DMS79 treated with DMSO at 0.1 percent for 48 hours (cell line): ENCODE results near the gene PTPRD.

ENCODE experiments used
- DNase-seq: peaks from one replicate; lab custom pipeline; 2025; lab: John Stamatoyannopoulos, UW

The PTPRD gene

DNA sequence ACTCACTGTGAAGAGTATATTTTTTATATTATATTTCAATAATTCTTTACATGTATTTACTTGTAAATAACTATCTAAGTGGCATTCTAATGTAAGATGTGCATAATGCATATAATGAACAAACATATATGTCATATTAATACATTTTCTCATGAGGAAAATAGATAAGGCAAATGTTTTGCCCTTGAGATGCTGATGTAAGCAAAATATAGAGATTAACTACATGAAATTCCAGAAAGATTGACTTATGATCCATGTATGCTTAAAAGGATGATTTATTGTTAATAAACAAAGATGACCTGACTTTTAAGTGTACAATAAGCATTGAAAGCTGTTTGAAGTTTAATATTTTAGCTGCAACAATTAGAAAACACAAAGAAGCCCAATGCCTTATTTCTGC, 559.9 kb downstream of the PTPRD start:
- no peak for DNase-seq

DNA sequence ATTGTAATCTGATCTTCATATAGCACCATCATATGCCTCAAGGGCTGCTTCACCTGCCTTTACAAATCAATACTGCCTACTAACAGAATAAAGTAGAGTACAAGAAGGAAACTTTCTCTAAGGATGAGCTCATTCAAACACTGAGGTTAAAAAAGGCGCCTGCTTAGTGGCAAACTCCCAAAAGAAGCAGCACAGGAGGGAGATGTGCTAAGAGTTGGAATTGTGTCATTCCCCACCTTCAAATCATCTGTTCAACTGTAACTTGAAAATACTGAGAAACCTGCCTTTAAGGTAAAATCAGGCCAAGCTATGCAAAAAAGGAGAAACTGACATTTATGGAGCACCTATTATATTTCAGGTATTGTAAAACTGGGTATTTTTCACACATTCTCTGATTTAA, 560.6 kb downstream of the PTPRD start:
- DNase-seq = no peak

GRCh38 chr9:10050016-10050415, 562.8 kb downstream of the PTPRD start:
- DNase-seq = no peak

GRCh38 chr9:10048994-10049393, 563.8 kb downstream of the PTPRD start:
- no peak for DNase-seq

GRCh38 chr9:10045598-10045997, 567.2 kb downstream of the PTPRD start:
- DNase-seq = no peak

DNA sequence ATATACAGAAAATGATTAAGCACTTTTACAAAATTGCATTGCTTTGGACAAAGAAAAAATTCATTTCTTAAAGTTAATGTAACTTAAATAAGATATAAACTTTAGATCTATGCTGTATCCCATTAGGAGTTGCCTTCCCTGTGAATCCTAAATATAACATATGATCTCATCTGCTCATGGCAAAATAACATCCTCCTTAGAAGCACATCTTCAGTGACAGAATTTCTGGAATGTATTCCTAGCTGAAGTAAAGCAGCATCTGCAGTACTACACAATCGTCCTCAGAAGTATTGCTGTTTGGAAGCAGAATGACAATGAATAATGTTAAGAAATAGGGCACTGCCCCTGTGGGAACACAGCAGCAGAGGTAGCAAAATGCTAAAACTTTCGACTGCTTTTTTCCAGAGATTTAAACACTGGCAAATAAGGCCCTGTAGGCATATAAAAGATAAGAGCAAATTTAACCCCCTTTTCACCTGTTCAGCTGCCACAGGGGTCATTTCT, 571.0 kb downstream of the PTPRD start:
- DNase-seq = no peak

- DNase-seq = no peak
Observed at GRCh38 chr9:10036095-10036494, 576.7 kb downstream of the PTPRD start.

DNA sequence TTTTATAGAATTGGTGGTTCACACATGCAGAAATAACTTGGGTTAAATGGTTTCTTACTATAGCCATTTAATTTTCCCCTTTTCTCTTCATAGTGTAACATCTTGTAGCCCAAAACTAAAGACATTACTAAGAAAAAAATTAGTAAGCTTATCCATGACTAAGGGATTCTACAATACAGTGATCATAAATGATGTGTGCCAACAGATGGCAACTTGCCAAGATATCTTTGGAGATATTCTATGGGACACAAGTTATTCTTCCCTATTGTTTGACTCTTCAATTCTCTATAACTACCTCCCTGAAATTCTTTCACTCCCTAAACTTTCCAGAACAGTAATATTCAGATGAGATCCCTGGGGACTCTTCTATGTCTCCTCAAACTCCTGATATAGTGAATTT, 580.6 kb downstream of the PTPRD start:
- DNase-seq = no peak

GRCh38 chr9:10026443-10026984, 586.3 kb downstream of the PTPRD start:
- no peak for DNase-seq

DNA sequence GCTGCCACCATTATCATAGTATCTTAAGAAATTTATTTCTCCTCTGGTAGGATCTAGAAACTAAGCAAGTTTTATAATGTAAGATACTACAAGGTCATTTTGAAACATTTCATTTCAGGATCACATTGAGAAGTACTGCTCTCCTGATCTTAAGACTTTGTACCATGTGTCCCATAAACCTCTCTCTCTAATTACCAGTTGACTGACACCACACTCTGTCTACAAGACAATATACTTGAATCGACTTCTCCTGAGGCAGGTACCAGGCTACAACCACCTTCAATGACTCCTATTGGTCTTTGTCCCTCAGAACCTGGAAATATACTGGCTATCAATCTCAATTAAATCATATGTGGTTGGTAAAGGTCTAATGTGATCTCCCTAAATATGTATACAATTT, 597.0 kb downstream of the PTPRD start:
- DNase-seq = peak; percentile 33

GRCh38 chr9:10014889-10015288, 597.9 kb downstream of the PTPRD start:
- DNase-seq = peak; percentile 85

- DNase-seq = no peak
Observed at GRCh38 chr9:10009401-10009800, 603.4 kb downstream of the PTPRD start.

DNA sequence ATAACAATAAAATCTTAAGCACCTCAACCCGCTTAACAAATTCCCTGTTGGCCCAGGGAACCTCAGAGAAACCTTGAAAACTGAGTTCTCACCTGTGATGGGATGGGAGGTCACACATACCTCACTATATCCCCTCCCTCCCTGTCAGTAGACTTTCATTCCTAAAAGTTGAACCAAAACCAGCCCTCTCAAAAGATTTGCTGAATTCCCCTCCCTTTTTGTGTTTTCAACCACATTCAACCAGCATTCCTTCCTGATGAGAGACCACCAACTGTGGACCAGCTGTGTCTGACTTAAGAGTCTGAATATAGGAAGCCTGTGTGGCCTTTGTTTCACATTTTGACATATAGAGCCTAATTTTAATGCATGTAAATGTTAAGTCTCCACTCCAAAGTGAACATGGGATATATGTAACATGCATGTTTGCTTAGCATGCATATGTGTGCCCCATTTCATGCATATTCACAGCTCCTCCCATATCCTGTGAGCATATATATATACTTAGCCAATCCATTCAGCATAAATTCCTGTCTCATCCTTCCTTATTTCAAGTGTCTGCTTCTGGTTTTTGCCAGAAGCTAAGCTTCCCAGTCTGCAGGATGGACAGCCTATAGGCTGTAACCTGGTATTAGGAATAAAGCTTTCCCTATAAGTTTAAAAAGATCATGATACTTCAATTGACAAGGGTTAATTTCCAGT, 604.6 kb downstream of the PTPRD start:
- DNase-seq = no peak

DNA sequence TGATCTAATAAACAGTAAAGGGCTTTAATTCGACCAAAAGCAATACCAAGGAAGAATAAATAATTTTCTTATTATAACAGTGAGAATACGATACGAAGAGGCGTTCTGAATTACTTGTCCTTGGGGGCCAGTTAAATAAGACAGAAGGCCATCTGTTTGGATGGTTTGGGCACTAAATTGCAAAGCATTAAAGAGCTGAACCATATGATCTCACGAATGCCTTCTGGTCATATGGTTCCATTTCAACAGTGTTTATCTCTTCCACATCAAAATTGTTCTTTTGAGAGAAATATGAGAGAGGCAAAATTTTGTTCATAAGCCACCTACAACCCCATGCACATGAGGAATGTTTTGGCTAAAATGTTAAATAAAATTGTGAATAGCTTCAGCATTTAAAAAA, 605.4 kb downstream of the PTPRD start:
- DNase-seq = no peak

- DNase-seq = no peak
Observed at GRCh38 chr9:10005206-10005605, 607.6 kb downstream of the PTPRD start.

- DNase-seq = no peak
Observed at GRCh38 chr9:10003047-10003446, 609.8 kb downstream of the PTPRD start.

- no peak for DNase-seq
Observed at GRCh38 chr9:10000669-10001068, 612.1 kb downstream of the PTPRD start.

- peak; percentile 22 for DNase-seq
Observed at GRCh38 chr9:9998491-9999287, 614.1 kb downstream of the PTPRD start.

- no peak for DNase-seq
Observed at GRCh38 chr9:9997585-9997984, 615.2 kb downstream of the PTPRD start.

DNA sequence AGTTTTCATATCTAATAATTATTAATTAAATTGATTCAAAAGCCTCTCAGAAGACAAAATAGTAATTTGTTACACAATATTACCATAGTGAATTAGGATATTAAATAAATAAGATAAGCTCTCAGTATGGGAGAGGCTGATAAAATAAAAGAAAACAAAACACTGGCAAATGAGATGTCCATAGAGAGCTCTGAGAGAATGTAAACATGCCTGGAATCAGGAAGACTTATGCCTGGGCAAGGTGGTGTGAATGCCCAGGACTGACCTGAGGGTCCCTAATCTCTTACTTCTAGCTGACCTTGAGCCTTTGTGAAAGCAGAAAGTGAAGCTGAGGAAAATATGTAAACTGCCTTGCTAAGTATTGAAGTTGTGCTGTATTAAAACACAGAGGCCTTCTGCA, 616.5 kb downstream of the PTPRD start:
- no peak for DNase-seq

DNA sequence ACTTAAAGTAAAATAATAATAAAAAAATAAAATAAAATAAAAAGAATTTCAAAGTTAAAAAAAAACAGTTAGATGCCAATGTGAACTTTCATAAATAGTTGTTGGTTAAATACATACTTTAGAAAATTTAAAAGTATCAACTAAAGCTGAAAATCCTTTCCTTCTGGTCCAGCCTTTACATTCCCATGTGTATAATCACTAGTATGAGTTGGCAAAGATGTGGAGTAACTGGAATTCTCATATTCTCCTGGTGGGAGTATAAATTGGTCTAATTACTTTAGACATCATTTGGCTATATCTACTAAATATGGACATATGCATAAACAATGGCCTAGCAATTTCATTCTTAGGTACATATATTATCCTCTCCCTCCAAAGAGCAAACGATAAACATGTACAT, 619.9 kb downstream of the PTPRD start:
- no peak for DNase-seq

- no peak for DNase-seq
Observed at GRCh38 chr9:9973062-9973461, 639.7 kb downstream of the PTPRD start.

GRCh38 chr9:9970514-9970913, 642.3 kb downstream of the PTPRD start:
- DNase-seq = no peak
